ENCODE data around the gene SPINT4.
"Not testable (repeated sequence)": the region's sequence is repeated elsewhere in the genome, so short reads cannot be mapped to it uniquely, and the experiment has no call there.

Gene SPINT4

GRCh38 chr20:45722047-45722446 is at the start of gene SPINT4:
TSS of gene SPINT4 (plus strand) at chr20:45722347. CDS start at chr20:45722368, 21 bp downstream.
- Histone ChIP-seq H3K4me3 (ENCODE audit: low read length in 2 of 2) (no peak within 1 kb of the TSS), H3K4me1 (ENCODE audit: control insufficient read depth in 2 of 2, insufficient read depth in 2 of 2, low read length in 2 of 2) (no peaks in the 10 kb centered on the region), H3K27me3 (ENCODE audit: control insufficient read depth in 2 of 2, insufficient read depth in 2 of 2, low read length in 2 of 2) (no peaks in the 10 kb centered on the region), H3K36me3 (ENCODE audit: control insufficient read depth in 2 of 2, insufficient read depth in 2 of 2, low read length in 2 of 2) (no peaks in the 10 kb centered on the region), H3K9me3 (ENCODE audit: control insufficient read depth in 2 of 2, low read length in 2 of 2) (no peaks in the 10 kb centered on the region), H3K9ac (ENCODE audit: low read depth in 1 of 2, low read length in 2 of 2) (no peak within 1 kb of the TSS), H3K27ac (ENCODE audit: low read depth in 2 of 2, low read length in 2 of 2) (no peak within 1 kb of the TSS)

- Histone ChIP-seq H3K36me3 (ENCODE audit: control insufficient read depth in 2 of 2, insufficient read depth in 2 of 2, low read length in 2 of 2) (no peaks in the 10 kb centered on the region), H3K27ac (ENCODE audit: low read depth in 2 of 2, low read length in 2 of 2) (no peak overlapping the region), H3K9ac (ENCODE audit: low read depth in 1 of 2, low read length in 2 of 2) (no peak overlapping the region), H3K4me1 (ENCODE audit: control insufficient read depth in 2 of 2, insufficient read depth in 2 of 2, low read length in 2 of 2) (no peaks in the 10 kb centered on the region), H3K27me3 (ENCODE audit: control insufficient read depth in 2 of 2, insufficient read depth in 2 of 2, low read length in 2 of 2) (no peaks in the 10 kb centered on the region), H3K9me3 (ENCODE audit: control insufficient read depth in 2 of 2, low read length in 2 of 2) (no peaks in the 10 kb centered on the region), H3K4me3 (ENCODE audit: low read length in 2 of 2) (no peak overlapping the region)
These were observed 49.4 kb upstream of the SPINT4 start for GRCh38 chr20:45672765-45673164.

GRCh38 chr20:45679650-45680049 is 42.5 kb upstream of the SPINT4 start:
- Histone ChIP-seq H3K36me3 (ENCODE audit: control insufficient read depth in 2 of 2, insufficient read depth in 2 of 2, low read length in 2 of 2) (no peaks in the 10 kb centered on the region), H3K9me3 (ENCODE audit: control insufficient read depth in 2 of 2, low read length in 2 of 2) (peaks cover 2 to 8% of the 10 kb centered on the region in 2 donors), H3K9ac (ENCODE audit: low read depth in 1 of 2, low read length in 2 of 2) (no peak overlapping the region)

GRCh38 chr20:45685896-45686295 is 36.3 kb upstream of the SPINT4 start:
- H3K27me3 ChIP-seq (ENCODE audit: control insufficient read depth in 2 of 2, insufficient read depth in 2 of 2, low read length in 2 of 2) = peaks cover 0 to 3% of the 10 kb centered on the region in 2 donors
- no peak overlapping the region for H3K4me3 ChIP-seq (ENCODE audit: low read length in 2 of 2)

More at GRCh38 chr20:45679650-45680049, 42.5 kb upstream of the SPINT4 start:
- Histone ChIP-seq H3K27ac (ENCODE audit: low read depth in 2 of 2, low read length in 2 of 2) (no peak overlapping the region), H3K4me1 (ENCODE audit: control insufficient read depth in 2 of 2, insufficient read depth in 2 of 2, low read length in 2 of 2) (no peaks in the 10 kb centered on the region), H3K4me3 (ENCODE audit: low read length in 2 of 2) (no peak overlapping the region), H3K27me3 (ENCODE audit: control insufficient read depth in 2 of 2, insufficient read depth in 2 of 2, low read length in 2 of 2) (peaks cover 0 to 3% of the 10 kb centered on the region in 2 donors)

GRCh38 chr20:45693346-45693745 is 28.8 kb upstream of the SPINT4 start:
- H3K4me3 ChIP-seq (ENCODE audit: low read length in 2 of 2); H3K27me3 ChIP-seq (ENCODE audit: control insufficient read depth in 2 of 2, insufficient read depth in 2 of 2, low read length in 2 of 2); H3K27ac ChIP-seq (ENCODE audit: low read depth in 2 of 2, low read length in 2 of 2); H3K9me3 ChIP-seq (ENCODE audit: control insufficient read depth in 2 of 2, low read length in 2 of 2); H3K9ac ChIP-seq (ENCODE audit: low read depth in 1 of 2, low read length in 2 of 2); H3K36me3 ChIP-seq (ENCODE audit: control insufficient read depth in 2 of 2, insufficient read depth in 2 of 2, low read length in 2 of 2); H3K4me1 ChIP-seq (ENCODE audit: control insufficient read depth in 2 of 2, insufficient read depth in 2 of 2, low read length in 2 of 2): not testable (repeated sequence)

More at GRCh38 chr20:45685896-45686295, 36.3 kb upstream of the SPINT4 start:
- Histone ChIP-seq H3K4me1 (ENCODE audit: control insufficient read depth in 2 of 2, insufficient read depth in 2 of 2, low read length in 2 of 2) (no peaks in the 10 kb centered on the region), H3K36me3 (ENCODE audit: control insufficient read depth in 2 of 2, insufficient read depth in 2 of 2, low read length in 2 of 2) (no peaks in the 10 kb centered on the region), H3K27ac (ENCODE audit: low read depth in 2 of 2, low read length in 2 of 2) (no peak overlapping the region), H3K9me3 (ENCODE audit: control insufficient read depth in 2 of 2, low read length in 2 of 2) (no peaks in the 10 kb centered on the region), H3K9ac (ENCODE audit: low read depth in 1 of 2, low read length in 2 of 2) (no peak overlapping the region)

- no peaks in the 10 kb centered on the region for H3K9me3 ChIP-seq (ENCODE audit: control insufficient read depth in 2 of 2, low read length in 2 of 2)
- H3K36me3 ChIP-seq (ENCODE audit: control insufficient read depth in 2 of 2, insufficient read depth in 2 of 2, low read length in 2 of 2) = no peaks in the 10 kb centered on the region
- H3K9ac ChIP-seq (ENCODE audit: low read depth in 1 of 2, low read length in 2 of 2) = no peak overlapping the region
- H3K27me3 ChIP-seq (ENCODE audit: control insufficient read depth in 2 of 2, insufficient read depth in 2 of 2, low read length in 2 of 2) = no peaks in the 10 kb centered on the region
- no peaks in the 10 kb centered on the region for H3K4me1 ChIP-seq (ENCODE audit: control insufficient read depth in 2 of 2, insufficient read depth in 2 of 2, low read length in 2 of 2)
- no peak overlapping the region for H3K4me3 ChIP-seq (ENCODE audit: low read length in 2 of 2)
- H3K27ac ChIP-seq (ENCODE audit: low read depth in 2 of 2, low read length in 2 of 2) = no peak overlapping the region
These were observed 26.7 kb upstream of the SPINT4 start for GRCh38 chr20:45695496-45695895.

GRCh38 chr20:45701104-45701503 is 21.0 kb upstream of the SPINT4 start:
- H3K36me3 ChIP-seq (ENCODE audit: control insufficient read depth in 2 of 2, insufficient read depth in 2 of 2, low read length in 2 of 2) = no peaks in the 10 kb centered on the region
- no peak overlapping the region for H3K27ac ChIP-seq (ENCODE audit: low read depth in 2 of 2, low read length in 2 of 2)
- no peaks in the 10 kb centered on the region for H3K9me3 ChIP-seq (ENCODE audit: control insufficient read depth in 2 of 2, low read length in 2 of 2)
- H3K4me3 ChIP-seq (ENCODE audit: low read length in 2 of 2) = no peak overlapping the region
- no peaks in the 10 kb centered on the region for H3K4me1 ChIP-seq (ENCODE audit: control insufficient read depth in 2 of 2, insufficient read depth in 2 of 2, low read length in 2 of 2)
- H3K9ac ChIP-seq (ENCODE audit: low read depth in 1 of 2, low read length in 2 of 2) = no peak overlapping the region
- no peaks in the 10 kb centered on the region for H3K27me3 ChIP-seq (ENCODE audit: control insufficient read depth in 2 of 2, insufficient read depth in 2 of 2, low read length in 2 of 2)

- Histone ChIP-seq H3K27me3 (ENCODE audit: control insufficient read depth in 2 of 2, insufficient read depth in 2 of 2, low read length in 2 of 2) (no peaks in the 10 kb centered on the region), H3K36me3 (ENCODE audit: control insufficient read depth in 2 of 2, insufficient read depth in 2 of 2, low read length in 2 of 2) (no peaks in the 10 kb centered on the region), H3K9ac (ENCODE audit: low read depth in 1 of 2, low read length in 2 of 2) (no peak within 1 kb of the TSS), H3K27ac (ENCODE audit: low read depth in 2 of 2, low read length in 2 of 2) (no peak within 1 kb of the TSS), H3K4me1 (ENCODE audit: control insufficient read depth in 2 of 2, insufficient read depth in 2 of 2, low read length in 2 of 2) (no peaks in the 10 kb centered on the region), H3K4me3 (ENCODE audit: low read length in 2 of 2) (no peak within 1 kb of the TSS), H3K9me3 (ENCODE audit: control insufficient read depth in 2 of 2, low read length in 2 of 2) (no peaks in the 10 kb centered on the region)
These were observed 20.3 kb upstream of the SPINT4 start, which contains the start of gene WFDC13 for GRCh38 chr20:45701873-45702272. TSS of gene WFDC13 (plus strand) at chr20:45702038. CDS start at chr20:45702124, 86 bp downstream.

GRCh38 chr20:45704969-45705637 is 17.0 kb upstream of the SPINT4 start, which contains the start of gene WFDC10B:
TSS of gene WFDC10B (minus strand) at chr20:45705019. CDS start at chr20:45685992, 19,027 bp downstream.
- H3K4me3 ChIP-seq (ENCODE audit: low read length in 2 of 2) = no peak within 1 kb of the TSS
- H3K4me1 ChIP-seq (ENCODE audit: control insufficient read depth in 2 of 2, insufficient read depth in 2 of 2, low read length in 2 of 2) = no peaks in the 10 kb centered on the region
- no peaks in the 10 kb centered on the region for H3K27me3 ChIP-seq (ENCODE audit: control insufficient read depth in 2 of 2, insufficient read depth in 2 of 2, low read length in 2 of 2)
- no peaks in the 10 kb centered on the region for H3K36me3 ChIP-seq (ENCODE audit: control insufficient read depth in 2 of 2, insufficient read depth in 2 of 2, low read length in 2 of 2)
- H3K9me3 ChIP-seq (ENCODE audit: control insufficient read depth in 2 of 2, low read length in 2 of 2) = no peaks in the 10 kb centered on the region
- no peak within 1 kb of the TSS for H3K9ac ChIP-seq (ENCODE audit: low read depth in 1 of 2, low read length in 2 of 2)
- H3K27ac ChIP-seq (ENCODE audit: low read depth in 2 of 2, low read length in 2 of 2) = no peak within 1 kb of the TSS

- not testable (repeated sequence) for H3K9me3 ChIP-seq (ENCODE audit: control insufficient read depth in 2 of 2, low read length in 2 of 2); H3K4me3 ChIP-seq (ENCODE audit: low read length in 2 of 2); H3K36me3 ChIP-seq (ENCODE audit: control insufficient read depth in 2 of 2, insufficient read depth in 2 of 2, low read length in 2 of 2); H3K4me1 ChIP-seq (ENCODE audit: control insufficient read depth in 2 of 2, insufficient read depth in 2 of 2, low read length in 2 of 2); H3K27ac ChIP-seq (ENCODE audit: low read depth in 2 of 2, low read length in 2 of 2); H3K9ac ChIP-seq (ENCODE audit: low read depth in 1 of 2, low read length in 2 of 2); H3K27me3 ChIP-seq (ENCODE audit: control insufficient read depth in 2 of 2, insufficient read depth in 2 of 2, low read length in 2 of 2)
These were observed 5.9 kb upstream of the SPINT4 start for GRCh38 chr20:45716141-45716688.
